Uterus (tissue), 4 donors: ENCODE measurements around the gene DUSP9. TPM values are rescaled to one million over a fixed set of nuclear protein-coding genes. Genes with fewer than 3 reads are reported as not detected.
"Not testable (repeated sequence)": the region's sequence is repeated elsewhere in the genome, so short reads cannot be mapped to it uniquely, and the experiment has no call there.

Experiments
- DNase-seq, 2 donors: peaks; one replicate each; pipeline ENCODE4 v3.0.0-alpha.2; 2019 to 2020
- H3K27ac ChIP-seq, 2 donors: fragments of 200-600 bp; sonication (generic); 1 replicate in 1 of 2; 2 replicates in 1 of 2; pipeline ENCODE4 v1.5.1; 2016 to 2018
- H3K27me3 ChIP-seq, 2 donors: fragments of 200-600 bp; sonication (generic); one replicate each; pipeline ENCODE4 v1.5.1; 2018 to 2019; ENCODE audit warnings: control low read depth in 1 of 2
- H3K36me3 ChIP-seq, 2 donors: fragments of 200-600 bp; sonication (generic); one replicate each; pipeline ENCODE4 v1.5.1; 2019; ENCODE audit warnings: control low read depth in 1 of 2
- H3K4me1 ChIP-seq, 2 donors: fragments of 200-600 bp; sonication (generic); one replicate each; pipeline ENCODE4 v1.5.1; 2018 to 2019; ENCODE audit warnings: control low read depth in 1 of 2
- H3K4me3 ChIP-seq, 2 donors: fragments of 200-600 bp; sonication (generic); 1 replicate in 1 of 2; 2 replicates in 1 of 2; pipeline ENCODE4 v1.5.1; 2018 to 2019; ENCODE audit warnings: mild to moderate bottlenecking in 1 of 2
- H3K9me3 ChIP-seq, 2 donors: fragments of 200-600 bp; sonication (generic); one replicate each; pipeline ENCODE4 v1.5.1; 2019; ENCODE audit warnings: control low read depth in 1 of 2
- POLR2A ChIP-seq, 2 donors: fragments of 450-650 bp; IDR thresholded peaks; one replicate each; pipeline ENCODE4 v1.6.1; 2016; ENCODE audit warnings: antibody characterized with exemption in 2 of 2, mild to moderate bottlenecking in 1 of 2, moderate library complexity in 1 of 2
- intact Hi-C: fragments of 100-400 bp; cut with DNase I; formaldehyde crosslinking; loops from one replicate; pipeline ENCODE4 v1.15.1; 2023; ENCODE audit warnings: low total_unique reads
- total RNA-seq, 4 donors: library from RNA; depleted of rRNA in 3 of 4; stranded (reverse); fragments of >200 nt in 3 of 4; gene quantifications; one replicate each; pipeline versions ENCODE4 v1.1.0 to v1.2.4, GENCODE V29; 2014 to 2023
- TF ChIP-seq, protein P1 (sequence below), 4 experiments: fragments of 200-600 bp in 2 of 4; fragments of 450-650 bp in 2 of 4; sonication (generic) in 2 of 4; IDR thresholded peaks; one replicate each; pipeline ENCODE4 v1.5.1; 2016 to 2019; ENCODE audit warnings: antibody characterized with exemption in 4 of 4, mild to moderate bottlenecking in 2 of 4, moderate library complexity in 1 of 4
- donor health status: DM: yes; HTN: yes; CAD: no.

The DUSP9 gene
- total RNA-seq, 4 donors from 2014 or later = 0.21 TPM; not detected in 3

DNA sequence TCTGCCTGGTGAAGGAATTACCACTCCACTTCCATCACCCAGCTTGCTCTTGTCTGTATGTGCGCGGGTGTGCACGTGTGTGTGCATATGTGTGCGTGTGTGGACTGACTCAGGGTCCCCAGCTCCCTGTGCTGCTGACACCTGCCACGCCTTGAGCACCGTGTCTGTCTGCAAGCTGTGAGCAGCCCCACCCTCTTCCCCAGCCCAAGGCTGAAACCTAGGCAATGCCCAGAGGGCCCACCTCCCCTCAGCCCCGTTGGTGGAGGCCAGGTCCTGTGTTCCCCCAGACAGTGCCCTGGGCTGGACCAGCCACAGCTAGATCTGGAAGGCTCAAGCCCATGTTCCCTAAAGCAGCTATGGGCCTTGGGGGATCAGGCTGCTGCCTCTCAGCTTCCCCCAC, 46.1 kb upstream of the DUSP9 start:
- no peak overlapping the region for H3K27ac ChIP-seq
- DNase-seq = no peak
- TF ChIP-seq, protein P1, sequence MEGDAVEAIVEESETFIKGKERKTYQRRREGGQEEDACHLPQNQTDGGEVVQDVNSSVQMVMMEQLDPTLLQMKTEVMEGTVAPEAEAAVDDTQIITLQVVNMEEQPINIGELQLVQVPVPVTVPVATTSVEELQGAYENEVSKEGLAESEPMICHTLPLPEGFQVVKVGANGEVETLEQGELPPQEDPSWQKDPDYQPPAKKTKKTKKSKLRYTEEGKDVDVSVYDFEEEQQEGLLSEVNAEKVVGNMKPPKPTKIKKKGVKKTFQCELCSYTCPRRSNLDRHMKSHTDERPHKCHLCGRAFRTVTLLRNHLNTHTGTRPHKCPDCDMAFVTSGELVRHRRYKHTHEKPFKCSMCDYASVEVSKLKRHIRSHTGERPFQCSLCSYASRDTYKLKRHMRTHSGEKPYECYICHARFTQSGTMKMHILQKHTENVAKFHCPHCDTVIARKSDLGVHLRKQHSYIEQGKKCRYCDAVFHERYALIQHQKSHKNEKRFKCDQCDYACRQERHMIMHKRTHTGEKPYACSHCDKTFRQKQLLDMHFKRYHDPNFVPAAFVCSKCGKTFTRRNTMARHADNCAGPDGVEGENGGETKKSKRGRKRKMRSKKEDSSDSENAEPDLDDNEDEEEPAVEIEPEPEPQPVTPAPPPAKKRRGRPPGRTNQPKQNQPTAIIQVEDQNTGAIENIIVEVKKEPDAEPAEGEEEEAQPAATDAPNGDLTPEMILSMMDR (IDR thresholded peaks at IDR 0.05) = no peak
- TF ChIP-seq POLR2A (IDR thresholded peaks at IDR 0.05) = no peak
- H3K9me3 ChIP-seq = no peaks in the 10 kb centered on the region
- H3K4me3 ChIP-seq = no peak overlapping the region
- no peaks in the 10 kb centered on the region for H3K27me3 ChIP-seq
- H3K4me1 ChIP-seq = no peaks in the 10 kb centered on the region
- intact Hi-C loops = no loop called here
- H3K36me3 ChIP-seq = no peaks in the 10 kb centered on the region

DNA sequence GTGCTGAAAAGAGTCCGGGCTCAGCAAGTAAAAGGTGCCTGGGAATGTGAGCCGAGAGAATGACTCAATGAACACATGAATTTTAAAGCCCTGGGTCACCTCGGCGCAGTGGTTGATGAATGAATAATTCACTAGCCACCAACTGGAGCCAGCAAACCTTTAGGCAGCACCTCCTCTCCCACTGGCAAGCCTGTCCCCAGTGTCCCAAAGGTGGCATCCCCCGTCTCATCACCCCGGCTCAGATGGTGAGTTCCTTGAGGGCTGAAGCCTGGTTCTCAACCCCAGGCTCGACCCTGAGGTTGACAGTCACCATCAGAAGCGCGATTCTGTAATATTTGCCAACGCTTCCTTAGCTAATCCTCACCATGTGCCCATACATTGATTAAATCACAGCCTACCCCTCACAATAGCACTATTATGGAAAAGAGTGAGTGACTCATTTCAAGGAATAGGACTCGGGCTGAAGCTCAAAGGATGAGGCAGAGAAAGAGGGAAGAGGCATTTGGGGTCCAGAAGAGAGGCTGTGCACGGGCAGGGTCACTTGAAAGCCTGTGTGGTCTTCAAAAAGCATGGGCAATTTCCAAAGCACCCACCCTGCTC, 45.4 kb upstream of the DUSP9 start:
- no peak for TF ChIP-seq POLR2A (IDR thresholded peaks at IDR 0.05)
- TF ChIP-seq, protein P1 (IDR thresholded peaks at IDR 0.05) = no peak
- H3K36me3 ChIP-seq = no peaks in the 10 kb centered on the region
- no peaks in the 10 kb centered on the region for H3K9me3 ChIP-seq
- intact Hi-C loops = no loop called here
- H3K4me3 ChIP-seq = no peak overlapping the region
- H3K27ac ChIP-seq = no peak overlapping the region
- H3K4me1 ChIP-seq = no peaks in the 10 kb centered on the region
- no peaks in the 10 kb centered on the region for H3K27me3 ChIP-seq
- no peak for DNase-seq

DNA sequence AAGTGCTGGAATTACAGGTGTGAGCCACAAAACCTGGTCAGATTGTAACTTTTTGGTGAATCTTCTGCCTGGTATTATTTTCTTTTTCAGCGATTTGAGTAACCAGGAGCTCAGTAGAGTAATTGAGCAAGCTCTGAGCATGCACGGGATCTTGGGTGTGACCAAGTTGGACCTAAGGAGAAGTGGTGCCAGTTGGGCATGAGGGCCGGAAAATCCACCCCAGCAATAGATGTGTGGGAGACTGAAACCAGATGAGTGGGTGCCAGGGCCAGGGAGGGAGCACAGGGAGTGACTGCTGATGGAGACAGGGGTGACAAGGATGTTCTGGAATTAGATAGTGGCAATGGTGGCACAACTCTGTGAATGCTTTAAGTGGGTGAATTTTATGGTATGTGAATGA, 44.4 kb upstream of the DUSP9 start:
- TF ChIP-seq POLR2A (IDR thresholded peaks at IDR 0.05) = no peak
- TF ChIP-seq, protein P1 (IDR thresholded peaks at IDR 0.05) = no peak
- no peak overlapping the region for H3K4me3 ChIP-seq
- H3K4me1 ChIP-seq = no peaks in the 10 kb centered on the region
- no peak overlapping the region for H3K27ac ChIP-seq
- H3K36me3 ChIP-seq = no peaks in the 10 kb centered on the region
- no peak for DNase-seq
- H3K27me3 ChIP-seq = no peaks in the 10 kb centered on the region
- H3K9me3 ChIP-seq = no peaks in the 10 kb centered on the region
- intact Hi-C loops = no loop called here

DNA sequence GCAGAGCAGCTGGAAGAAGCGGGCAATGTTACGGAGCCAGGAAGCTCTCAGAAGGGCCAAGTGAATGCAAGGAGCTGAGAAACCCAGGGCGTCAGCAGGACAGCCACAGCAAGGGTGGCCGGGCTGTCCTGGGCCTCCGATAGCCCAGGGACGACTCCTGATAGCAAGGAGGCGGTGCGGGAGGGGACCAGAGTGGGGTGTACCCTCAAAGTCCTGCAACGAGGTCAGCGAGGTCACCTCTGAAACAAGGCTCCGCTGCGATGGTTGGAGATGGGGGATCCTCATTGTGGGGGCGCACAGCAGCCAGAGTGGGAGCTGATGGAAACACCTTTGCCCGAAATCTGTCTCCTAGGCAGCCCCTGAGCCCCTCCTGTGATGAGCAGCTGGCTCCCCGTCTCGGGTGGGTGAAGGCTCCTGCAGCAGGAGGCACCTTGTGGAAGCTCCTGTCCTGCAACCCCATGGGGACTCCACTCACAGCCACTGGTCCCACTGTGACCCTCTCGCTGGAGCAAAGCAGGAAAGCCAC, 43.8 kb upstream of the DUSP9 start:
- no peak for DNase-seq
- Histone ChIP-seq H3K4me1 (no peaks in the 10 kb centered on the region), H3K27me3 (no peaks in the 10 kb centered on the region), H3K9me3 (no peaks in the 10 kb centered on the region), H3K27ac (no peak overlapping the region), H3K4me3 (no peak overlapping the region), H3K36me3 (no peaks in the 10 kb centered on the region)
- intact Hi-C loops = no loop called here
- TF ChIP-seq POLR2A (IDR thresholded peaks at IDR 0.05) = no peak
- TF ChIP-seq, protein P1 (IDR thresholded peaks at IDR 0.05) = no peak

DNA sequence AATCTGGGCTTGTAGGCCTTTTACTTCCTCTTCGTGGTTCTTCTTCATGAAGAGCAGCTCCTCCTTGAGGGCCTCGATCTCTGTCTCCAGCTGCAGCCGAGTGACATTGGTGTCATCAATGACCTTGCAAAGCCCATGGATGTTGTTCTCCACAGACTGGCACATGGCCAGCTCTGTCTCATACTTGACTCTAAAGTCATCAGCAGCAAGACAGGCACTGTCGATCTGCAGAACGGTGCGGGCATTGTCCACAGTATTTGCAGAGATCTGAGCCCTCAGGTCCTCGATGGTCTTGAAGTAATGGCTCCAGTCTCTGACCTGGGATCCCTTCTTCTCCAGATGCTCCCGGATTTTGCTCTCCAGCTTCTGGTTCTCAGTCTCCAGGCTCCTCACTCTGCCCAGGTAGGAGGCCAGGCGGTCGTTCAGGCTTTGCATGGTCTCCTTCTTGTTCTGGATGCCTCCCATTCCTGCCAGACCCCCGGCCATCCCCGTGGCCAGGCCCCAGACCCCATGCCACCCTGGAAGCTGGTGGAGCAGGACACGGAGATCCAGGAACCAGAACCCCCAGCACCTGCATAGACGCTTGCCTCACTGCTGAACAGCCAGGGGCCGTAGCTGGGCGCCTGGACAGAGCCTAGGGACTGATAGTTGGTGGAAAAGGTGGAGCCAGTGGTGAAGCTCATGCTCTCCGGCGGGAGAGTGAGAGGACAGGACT, 42.2 kb upstream of the DUSP9 start:
- H3K9me3 ChIP-seq, H3K27me3 ChIP-seq, H3K4me1 ChIP-seq, DNase-seq, H3K36me3 ChIP-seq, intact Hi-C loops, H3K27ac ChIP-seq, H3K4me3 ChIP-seq: not testable (repeated sequence)
